ENCODE results near the gene RLN3. TPM values are rescaled to one million over a fixed set of nuclear protein-coding genes. Genes with fewer than 3 reads are reported as not detected.
"Not testable (repeated sequence)": the region's sequence is repeated elsewhere in the genome, so short reads cannot be mapped to it uniquely, and the experiment has no call there.

The RLN3 gene
- total RNA-seq, 2 experiments from 2014 or later = not detected

DNA sequence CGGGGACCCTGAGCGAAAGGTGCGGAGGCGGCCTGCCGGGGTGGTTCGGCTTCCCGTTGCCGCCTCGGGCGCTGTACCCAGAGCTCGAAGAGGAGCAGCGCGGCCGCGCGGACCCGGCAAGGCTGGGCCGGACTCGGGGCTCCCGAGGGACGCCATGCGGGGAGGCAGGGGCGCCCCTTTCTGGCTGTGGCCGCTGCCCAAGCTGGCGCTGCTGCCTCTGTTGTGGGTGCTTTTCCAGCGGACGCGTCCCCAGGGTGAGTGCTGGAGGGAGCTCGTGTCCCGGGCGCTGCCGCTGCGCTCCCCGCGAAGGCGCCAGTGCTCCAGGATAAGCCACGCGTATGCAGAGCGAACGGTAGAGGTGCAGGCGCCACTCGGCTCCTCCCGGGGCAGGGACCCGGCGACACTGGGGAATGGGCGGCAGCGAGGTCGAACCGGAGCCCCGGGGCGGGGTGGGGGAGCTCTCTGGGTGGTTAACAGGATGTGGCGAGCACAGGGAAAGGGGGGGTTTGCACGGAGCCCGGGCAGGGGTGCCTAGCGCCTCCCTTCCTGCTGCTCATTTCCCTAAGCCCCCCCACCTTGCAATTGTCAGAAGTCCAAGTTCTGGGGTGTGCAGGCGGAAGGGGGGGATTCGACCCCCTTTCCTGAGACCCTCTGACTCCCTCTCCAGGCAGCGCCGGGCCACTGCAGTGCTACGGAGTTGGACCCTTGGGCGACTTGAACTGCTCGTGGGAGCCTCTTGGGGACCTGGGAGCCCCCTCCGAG is 4.0 kb downstream of the RLN3 start, which contains the start of gene IL27RA:
TSS of gene IL27RA (plus strand) at position 44 of the 762 bp plus-strand sequence. CDS start at position 155, 111 bp downstream.
- DNase-seq = peak; percentile 88
- H3K4me3 Mint-ChIP-seq = peak within 1 kb of the TSS; percentile 90
- peak; percentile 85 for ATAC-seq

DNA sequence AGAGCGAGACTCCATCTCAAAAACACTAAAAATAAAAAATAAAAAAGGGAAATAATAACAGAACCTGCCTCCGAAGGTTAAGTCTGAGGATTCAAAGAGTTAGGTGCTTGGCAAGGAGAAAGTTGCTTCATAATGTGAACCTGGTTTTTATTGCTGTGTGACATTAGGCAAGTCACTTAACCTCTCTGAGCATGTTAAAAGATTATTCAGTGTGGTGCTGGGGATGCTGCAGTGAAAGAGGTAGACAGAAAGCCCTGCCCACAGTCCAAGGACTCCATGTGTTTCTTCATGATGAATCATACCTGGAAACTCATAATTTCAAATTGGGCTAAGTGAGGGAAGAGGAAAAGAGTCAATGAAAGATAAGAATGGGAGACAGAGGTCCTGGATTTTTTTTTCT is 6.0 kb downstream of the RLN3 start:
- ATAC-seq (no peak), DNase-seq (no peak)
- H3K27ac Mint-ChIP-seq = peak overlapping the region; percentile 64
- H3K9me3 Mint-ChIP-seq (ENCODE audit: low read depth) = no peaks in the 10 kb centered on the region
- H3K4me1 Mint-ChIP-seq = peaks cover 19% of the 10 kb centered on the region
- peaks cover 13% of the 10 kb centered on the region for H3K36me3 Mint-ChIP-seq
- CTCF ChIA-PET = interaction anchor here (0.7 to 2.7 kb wide), 5 partner anchors 9 to 152 kb away, joined by 3 to 11 read pairs (median 4); no protein-coding TSS in a partner anchor
- peaks cover 3% of the 10 kb centered on the region for H3K27me3 Mint-ChIP-seq
- H3K4me3 Mint-ChIP-seq = peak overlapping the region; percentile 22

More for the DNA sequence above, 4.0 kb downstream of the RLN3 start, which contains the start of gene IL27RA:
- peaks cover 6% of the 10 kb centered on the region for H3K27me3 Mint-ChIP-seq
- CTCF ChIA-PET = interaction anchor here (0.7 to 2.9 kb wide), 38 partner anchors 9 to 451 kb away, joined by 3 to 24 read pairs (median 4); partner anchors contain the start of genes ASF1B, BRME1, CC2D1A and DCAF15
- H3K36me3 Mint-ChIP-seq = peaks cover 9% of the 10 kb centered on the region
- no peaks in the 10 kb centered on the region for H3K9me3 Mint-ChIP-seq (ENCODE audit: low read depth)
- H3K4me1 Mint-ChIP-seq = peaks cover 19% of the 10 kb centered on the region
- H3K27ac Mint-ChIP-seq = peak within 1 kb of the TSS; percentile 90

DNA sequence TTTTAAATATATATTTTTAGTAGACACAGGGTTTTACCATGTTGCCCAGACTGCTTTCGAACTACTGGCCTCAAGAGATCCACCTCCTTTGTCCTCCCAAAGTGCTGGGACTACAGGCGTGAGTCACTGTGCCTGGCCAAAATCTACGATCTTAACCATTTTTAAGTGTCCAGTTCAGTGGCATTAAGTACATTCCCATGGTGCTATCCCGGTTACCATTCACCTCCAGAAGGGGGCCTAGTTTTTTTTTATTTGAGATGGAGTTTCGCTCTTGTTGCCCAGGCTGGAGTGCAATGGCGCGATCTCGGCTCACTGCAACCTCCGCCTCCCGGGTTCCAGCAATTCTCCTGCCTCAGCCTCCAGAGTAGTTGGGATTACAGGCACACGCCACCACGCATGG is 7.2 kb downstream of the RLN3 start:
- H3K27ac Mint-ChIP-seq; H3K27me3 Mint-ChIP-seq; H3K4me3 Mint-ChIP-seq; H3K9me3 Mint-ChIP-seq (ENCODE audit: low read depth); DNase-seq; ATAC-seq: not testable (repeated sequence)
- H3K4me1 Mint-ChIP-seq = peaks cover 19% of the 10 kb centered on the region
- H3K36me3 Mint-ChIP-seq = peaks cover 19% of the 10 kb centered on the region
- CTCF ChIA-PET = interaction anchor here (2.7 kb wide), 1 partner anchor 154 kb away, joined by 11 read pairs; no protein-coding TSS in a partner anchor

DNA sequence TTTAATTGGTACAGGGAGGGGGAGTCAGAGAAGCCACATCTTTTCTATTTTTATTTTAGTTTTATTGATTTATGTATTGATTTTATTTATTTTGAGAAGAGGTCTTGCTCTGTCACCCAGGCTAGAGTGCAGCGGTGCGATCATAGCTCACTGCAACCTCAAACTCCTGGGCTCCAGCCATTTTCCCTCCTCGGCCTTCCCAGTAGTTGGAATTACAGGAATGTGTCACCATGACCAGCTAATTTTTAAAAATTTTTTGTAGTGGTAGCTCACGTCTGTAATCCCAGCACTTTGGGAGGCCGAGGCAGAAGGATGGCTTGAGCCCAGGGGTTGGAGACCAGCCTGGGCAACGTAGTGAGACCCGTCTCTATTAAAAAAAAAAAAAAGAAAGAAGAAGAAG is 7.8 kb downstream of the RLN3 start:
- Mint-ChIP-seq H3K36me3 (peaks cover 20% of the 10 kb centered on the region), H3K4me3 (no peak overlapping the region), H3K4me1 (peaks cover 16% of the 10 kb centered on the region), H3K27me3 (peaks cover 3% of the 10 kb centered on the region), H3K27ac (no peak overlapping the region), H3K9me3 (ENCODE audit: low read depth) (no peaks in the 10 kb centered on the region)
- DNase-seq = no peak
- ATAC-seq = no peak
- CTCF ChIA-PET = interaction anchor here (1.0 to 2.7 kb wide), 2 partner anchors 12 to 154 kb away, joined by 4 to 11 read pairs; no protein-coding TSS in a partner anchor

DNA sequence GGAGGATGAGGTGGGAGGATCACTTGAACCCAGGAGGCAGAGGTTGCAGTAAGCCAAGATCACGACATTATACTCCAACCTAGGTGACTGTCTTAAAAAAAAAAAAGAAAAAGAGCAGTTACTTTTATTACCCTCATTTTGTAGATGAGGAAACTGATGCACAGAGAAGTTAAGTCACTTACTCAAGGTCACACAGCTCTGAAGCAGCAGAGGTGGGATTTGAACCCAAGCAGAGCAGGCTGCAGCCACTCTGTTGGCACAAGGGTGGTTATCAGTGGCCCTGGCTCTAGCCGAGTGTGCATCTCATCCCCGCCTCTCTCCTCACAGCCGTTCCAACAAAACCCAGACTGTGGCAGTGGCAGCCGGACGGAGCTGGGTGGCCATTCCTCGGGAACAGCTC is 11.2 kb downstream of the RLN3 start:
- H3K9me3 Mint-ChIP-seq (ENCODE audit: low read depth) = no peaks in the 10 kb centered on the region
- H3K36me3 Mint-ChIP-seq = peaks cover 25% of the 10 kb centered on the region
- H3K4me3 Mint-ChIP-seq = no peak overlapping the region
- no peaks in the 10 kb centered on the region for H3K27me3 Mint-ChIP-seq
- DNase-seq (no peak), ATAC-seq (no peak)
- CTCF ChIA-PET = interaction anchor here (1.7 kb wide), 1 partner anchor 20 kb away, joined by 4 read pairs; no protein-coding TSS in a partner anchor
- H3K4me1 Mint-ChIP-seq = peaks cover 19% of the 10 kb centered on the region
- no peak overlapping the region for H3K27ac Mint-ChIP-seq

DNA sequence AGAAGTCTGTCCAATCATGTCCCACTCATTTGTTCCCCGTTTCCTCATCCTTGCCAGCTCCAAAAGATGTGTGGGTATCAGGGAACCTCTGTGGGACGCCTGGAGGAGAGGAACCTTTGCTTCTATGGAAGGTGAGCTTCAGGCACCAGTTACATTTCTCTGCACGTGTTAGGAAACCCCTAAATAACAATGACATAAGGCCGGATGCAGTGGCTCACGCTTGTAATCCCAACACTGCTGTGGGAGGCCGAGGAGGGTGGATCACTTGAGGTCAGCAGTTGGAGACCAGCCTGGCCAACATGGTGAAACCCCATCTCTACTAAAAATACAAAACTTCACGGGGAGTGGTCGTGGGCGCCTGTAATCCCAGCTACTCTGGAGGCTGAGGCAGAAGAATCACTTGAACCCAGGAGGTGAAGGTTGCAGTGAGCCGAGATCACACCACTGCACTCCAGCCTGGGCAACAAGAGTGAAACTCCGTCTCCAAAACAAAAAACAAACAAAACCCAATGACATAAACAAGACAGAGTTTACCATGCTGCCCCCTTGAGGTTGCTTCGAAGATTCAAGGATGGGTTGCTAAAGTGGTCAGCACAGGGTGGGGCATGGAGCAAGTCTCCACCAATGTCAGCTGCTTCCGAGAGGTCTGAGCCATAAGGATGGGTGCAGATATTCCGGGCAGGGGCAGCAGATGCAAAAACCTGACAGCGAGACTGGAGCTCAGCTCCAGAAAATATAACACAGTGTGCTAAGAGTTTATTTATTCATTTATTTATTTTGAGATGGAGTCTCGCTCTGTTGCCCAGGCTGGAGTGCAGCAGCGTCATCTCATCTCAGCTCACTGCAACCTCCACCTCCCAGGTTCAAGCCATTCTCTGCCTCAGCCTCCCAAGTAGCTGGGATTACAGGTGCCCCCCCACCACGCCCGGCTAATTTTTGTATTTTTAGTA is 15.0 kb downstream of the RLN3 start:
- peaks cover 17% of the 10 kb centered on the region for H3K4me1 Mint-ChIP-seq
- not testable (repeated sequence) for H3K9me3 Mint-ChIP-seq (ENCODE audit: low read depth); H3K4me3 Mint-ChIP-seq; H3K27me3 Mint-ChIP-seq
- H3K27ac Mint-ChIP-seq = peak overlapping the region; percentile 82
- peak; percentile 84 for ATAC-seq
- CTCF ChIA-PET = interaction anchor here (0.7 to 10.2 kb wide), 29 partner anchors 8 to 168 kb away, joined by 3 to 86 read pairs (median 3); partner anchors contain the start of genes IL27RA, MISP3 and RFX1
- peaks cover 26% of the 10 kb centered on the region for H3K36me3 Mint-ChIP-seq
- peak; percentile 77 for DNase-seq

DNA sequence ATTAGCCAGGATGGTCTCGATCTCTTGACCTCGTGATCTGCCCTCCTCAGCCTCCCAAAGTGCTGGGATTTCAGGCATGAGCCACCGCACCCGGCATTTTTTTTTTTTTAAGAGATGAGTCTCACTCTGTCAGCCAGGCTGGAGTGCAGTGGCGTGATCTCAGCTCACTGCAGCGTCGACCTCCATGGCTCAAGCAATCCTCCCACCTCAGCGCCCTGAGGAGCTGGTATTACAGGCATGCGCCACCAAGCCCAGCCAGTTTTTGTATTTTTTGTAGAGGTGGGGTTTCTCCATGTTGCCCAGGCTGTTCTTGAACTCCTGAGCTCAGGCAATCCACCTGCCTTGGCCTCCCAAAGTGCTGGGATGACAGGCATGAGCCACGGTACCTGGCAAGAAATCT is 19.9 kb downstream of the RLN3 start:
- H3K27me3 Mint-ChIP-seq; H3K4me3 Mint-ChIP-seq; DNase-seq; ATAC-seq; H3K27ac Mint-ChIP-seq; H3K4me1 Mint-ChIP-seq; H3K9me3 Mint-ChIP-seq (ENCODE audit: low read depth): not testable (repeated sequence)
- H3K36me3 Mint-ChIP-seq = peaks cover 36% of the 10 kb centered on the region
- CTCF ChIA-PET = interaction anchor here (0.6 to 10.2 kb wide), 23 partner anchors 8 to 283 kb away, joined by 3 to 86 read pairs (median 4); partner anchors contain the start of genes DCAF15 and MISP3

DNA sequence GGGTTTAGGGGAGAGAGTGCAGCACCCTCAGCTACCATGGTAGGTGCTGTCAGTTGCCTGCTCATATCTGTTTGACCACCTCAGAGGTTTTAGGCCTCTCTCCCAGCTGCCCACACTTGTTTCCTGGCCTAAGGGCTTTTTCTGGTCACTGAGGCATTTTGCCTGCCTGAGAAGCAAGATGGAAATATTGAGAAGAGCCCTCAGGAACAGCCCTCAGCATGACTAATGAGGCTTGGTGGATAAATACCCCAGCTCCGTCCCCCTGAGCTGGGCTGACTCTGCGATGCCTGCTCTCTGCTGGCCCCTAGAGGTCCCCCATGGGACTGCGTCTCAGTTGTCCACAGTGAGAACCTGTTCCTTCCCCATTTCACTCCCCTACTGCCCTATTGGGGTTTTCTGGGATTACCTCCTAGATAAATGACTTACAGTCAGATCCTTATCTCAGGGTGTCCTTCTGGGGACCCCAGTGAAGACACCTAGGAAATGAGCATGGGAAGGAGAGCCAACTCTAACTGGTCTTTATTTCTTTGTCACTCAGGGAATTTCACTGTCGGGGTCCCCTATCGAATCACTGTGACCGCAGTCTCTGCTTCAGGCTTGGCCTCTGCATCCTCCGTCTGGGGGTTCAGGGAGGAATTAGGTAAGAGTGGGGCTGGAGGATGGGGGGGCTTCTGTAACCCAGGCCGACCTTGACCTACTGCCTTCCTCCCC is 20.6 kb downstream of the RLN3 start:
- H3K4me3 Mint-ChIP-seq = no peak overlapping the region

DNA sequence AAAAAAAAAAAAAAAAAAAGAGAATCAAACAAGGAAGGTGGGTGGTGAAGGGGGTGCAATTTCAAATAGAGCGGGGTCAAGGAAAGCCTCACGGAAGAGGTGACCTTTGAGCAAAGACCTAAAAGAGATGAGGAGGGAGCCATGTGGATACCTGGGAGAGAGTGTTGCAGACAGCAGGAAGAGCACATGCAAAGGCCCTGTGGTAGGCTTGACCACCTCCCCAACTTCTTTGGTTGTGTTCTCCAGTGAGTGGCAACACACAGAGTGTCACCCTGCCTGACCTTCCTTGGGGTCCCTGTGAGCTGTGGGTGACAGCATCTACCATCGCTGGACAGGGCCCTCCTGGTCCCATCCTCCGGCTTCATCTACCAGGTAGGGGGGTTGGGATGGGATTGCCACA is 22.6 kb downstream of the RLN3 start:
- Mint-ChIP-seq H3K4me1 (peaks cover 2% of the 10 kb centered on the region), H3K9me3 (ENCODE audit: low read depth) (no peaks in the 10 kb centered on the region), H3K36me3 (peaks cover 35% of the 10 kb centered on the region), H3K27ac (no peak overlapping the region), H3K4me3 (no peak overlapping the region), H3K27me3 (peaks cover 2% of the 10 kb centered on the region)
- CTCF ChIA-PET = interaction anchor here (1.1 to 10.2 kb wide), 4 partner anchors 7 to 173 kb away, joined by 3 to 86 read pairs (median 6); no protein-coding TSS in a partner anchor
- ATAC-seq (no peak), DNase-seq (no peak)

More for the DNA sequence above, 20.6 kb downstream of the RLN3 start:
- peaks cover 35% of the 10 kb centered on the region for H3K36me3 Mint-ChIP-seq
- peaks cover 2% of the 10 kb centered on the region for H3K4me1 Mint-ChIP-seq
- ATAC-seq (peak; percentile 79), DNase-seq (peak; percentile 79)
- H3K27ac Mint-ChIP-seq = no peak overlapping the region
- H3K27me3 Mint-ChIP-seq = no peaks in the 10 kb centered on the region
- H3K9me3 Mint-ChIP-seq (ENCODE audit: low read depth) = no peaks in the 10 kb centered on the region
- CTCF ChIA-PET = interaction anchor here (0.6 to 10.2 kb wide), 28 partner anchors 7 to 283 kb away, joined by 3 to 86 read pairs (median 4); partner anchors contain the start of genes DCAF15, IL27RA and MISP3

DNA sequence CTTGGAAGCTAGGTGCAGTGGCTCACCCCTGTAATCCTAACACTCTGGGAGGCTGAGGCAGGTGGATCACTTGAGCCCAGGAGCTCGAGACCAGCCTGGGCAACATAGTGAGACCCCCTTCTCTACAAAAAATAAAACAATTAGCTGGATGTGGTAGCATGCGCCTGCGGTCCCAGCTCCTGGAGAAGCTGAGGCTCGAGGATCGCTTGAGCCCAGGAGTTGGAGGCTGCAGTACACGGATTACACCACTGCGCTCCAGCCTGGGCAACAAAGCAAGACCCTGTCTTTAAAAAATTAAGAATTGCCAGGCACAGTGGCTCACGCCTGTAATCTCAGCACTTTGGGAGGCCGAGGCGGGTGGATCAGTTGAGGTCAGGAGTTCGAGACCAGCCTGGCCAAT is 23.0 kb downstream of the RLN3 start:
- not testable (repeated sequence) for H3K4me1 Mint-ChIP-seq; H3K4me3 Mint-ChIP-seq; ATAC-seq; H3K27me3 Mint-ChIP-seq; DNase-seq; H3K27ac Mint-ChIP-seq; H3K9me3 Mint-ChIP-seq (ENCODE audit: low read depth)
- CTCF ChIA-PET = interaction anchor here (1.1 to 10.2 kb wide), 3 partner anchors 8 to 173 kb away, joined by 3 to 86 read pairs (median 3); no protein-coding TSS in a partner anchor
- peaks cover 34% of the 10 kb centered on the region for H3K36me3 Mint-ChIP-seq

DNA sequence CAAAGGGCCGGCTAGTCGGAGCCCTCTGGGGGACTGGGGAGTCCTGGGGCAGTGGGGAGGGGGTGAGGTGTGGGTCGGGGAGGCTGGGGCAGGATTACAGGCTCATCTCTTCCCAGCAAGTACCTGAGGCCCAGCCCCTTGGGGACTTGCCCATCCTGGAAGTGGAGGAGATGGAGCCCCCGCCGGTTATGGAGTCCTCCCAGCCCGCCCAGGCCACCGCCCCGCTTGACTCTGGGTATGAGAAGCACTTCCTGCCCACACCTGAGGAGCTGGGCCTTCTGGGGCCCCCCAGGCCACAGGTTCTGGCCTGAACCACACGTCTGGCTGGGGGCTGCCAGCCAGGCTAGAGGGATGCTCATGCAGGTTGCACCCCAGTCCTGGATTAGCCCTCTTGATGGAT is 24.0 kb downstream of the RLN3 start:
- peaks cover 29% of the 10 kb centered on the region for H3K36me3 Mint-ChIP-seq
- CTCF ChIA-PET = interaction anchor here (0.9 to 1.4 kb wide), 3 partner anchors 9 to 180 kb away, joined by 3 to 8 read pairs (median 5); no protein-coding TSS in a partner anchor
- no peak overlapping the region for H3K27ac Mint-ChIP-seq
- peaks cover 12% of the 10 kb centered on the region for H3K27me3 Mint-ChIP-seq
- H3K4me1 Mint-ChIP-seq = no peaks in the 10 kb centered on the region
- H3K4me3 Mint-ChIP-seq = no peak overlapping the region
- ATAC-seq = no peak
- no peaks in the 10 kb centered on the region for H3K9me3 Mint-ChIP-seq (ENCODE audit: low read depth)
- DNase-seq = no peak

DNA sequence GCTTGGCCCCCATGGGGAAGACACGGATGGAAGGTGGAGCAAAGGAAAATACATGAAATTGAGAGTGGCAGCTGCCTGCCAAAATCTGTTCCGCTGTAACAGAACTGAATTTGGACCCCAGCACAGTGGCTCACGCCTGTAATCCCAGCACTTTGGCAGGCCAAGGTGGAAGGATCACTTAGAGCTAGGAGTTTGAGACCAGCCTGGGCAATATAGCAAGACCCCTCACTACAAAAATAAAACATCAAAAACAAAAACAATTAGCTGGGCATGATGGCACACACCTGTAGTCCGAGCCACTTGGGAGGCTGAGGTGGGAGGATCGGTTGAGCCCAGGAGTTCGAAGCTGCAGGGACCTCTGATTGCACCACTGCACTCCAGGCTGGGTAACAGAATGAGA is 24.5 kb downstream of the RLN3 start:
- no peak for ATAC-seq
- Mint-ChIP-seq H3K36me3 (peaks cover 29% of the 10 kb centered on the region), H3K4me1 (no peaks in the 10 kb centered on the region), H3K27ac (no peak overlapping the region), H3K4me3 (no peak overlapping the region), H3K9me3 (ENCODE audit: low read depth) (no peaks in the 10 kb centered on the region), H3K27me3 (peaks cover 16% of the 10 kb centered on the region)
- CTCF ChIA-PET = interaction anchor here (0.8 to 1.3 kb wide), 5 partner anchors 10 to 180 kb away, joined by 3 to 8 read pairs (median 5); partner anchors contain the start of gene IL27RA
- no peak for DNase-seq

All from activated CD8-positive, alpha-beta memory T cell treated with anti-CD3 and anti-CD28 coated beads, Interleukin-2, amount 10 ng/mL, durations not matched to agents 7 days and 5 days (primary cell).